Colonic mucosa (tissue), 4 donors: ENCODE data around the gene BCORL1. TPM values are rescaled to one million over a fixed set of nuclear protein-coding genes. Genes with fewer than 3 reads are reported as not detected.

Source experiments
- DNase-seq: peaks from one replicate; pipeline ENCODE4 v3.0.0-alpha.2; 2020
- H3K27ac ChIP-seq: fragments of 200-600 bp; one replicate; pipeline ENCODE4 v1.8.0; 2021
- H3K27me3 ChIP-seq: fragments of 200-600 bp; one replicate; pipeline ENCODE4 v1.8.0; 2021
- H3K36me3 ChIP-seq: fragments of 200-600 bp; one replicate; pipeline ENCODE4 v1.8.0; 2021
- H3K4me1 ChIP-seq: fragments of 200-600 bp; one replicate; pipeline ENCODE4 v1.8.0; 2021; ENCODE audit warnings: mild to moderate bottlenecking
- H3K4me3 ChIP-seq: fragments of 200-600 bp; one replicate; pipeline ENCODE4 v1.8.0; 2021
- H3K9ac ChIP-seq, 2 donors: one replicate each; pipeline ENCODE4 v1.7.0; 2013; ENCODE audit warnings: control low read depth in 2 of 2, low read depth in 2 of 2, low read length in 2 of 2
- H3K9me3 ChIP-seq: fragments of 200-600 bp; one replicate; pipeline ENCODE4 v1.8.0; 2021
- CTCF ChIP-seq: fragments of 200-600 bp; IDR thresholded peaks from one replicate; pipeline ENCODE4 v1.8.0; 2022; ENCODE audit warnings: antibody characterized with exemption, mild to moderate bottlenecking
- intact Hi-C: fragments of 100-400 bp; cut with DNase I; formaldehyde crosslinking; loops from one replicate; pipeline ENCODE4 v1.14.1; 2022
- total RNA-seq, 2 donors: library from RNA; stranded (reverse); fragmentation: NEBNext Ultra II Directional in 1 of 2; extraction: Animal tissue kit (Norgen Biotek cat#: 25700) in 1 of 2; gene quantifications; one replicate each; pipeline ENCODE4 v1.2.1, GENCODE V29; 2021
- donor health status: healthy.
- donor health status: DM: no; HTN: no; CAD: no.
- donor health status: DM: no; HTN: no; CAD: no.

The BCORL1 gene
- total RNA-seq, 2 donors from 2014 or later: 8.3 to 14.4 TPM

DNA sequence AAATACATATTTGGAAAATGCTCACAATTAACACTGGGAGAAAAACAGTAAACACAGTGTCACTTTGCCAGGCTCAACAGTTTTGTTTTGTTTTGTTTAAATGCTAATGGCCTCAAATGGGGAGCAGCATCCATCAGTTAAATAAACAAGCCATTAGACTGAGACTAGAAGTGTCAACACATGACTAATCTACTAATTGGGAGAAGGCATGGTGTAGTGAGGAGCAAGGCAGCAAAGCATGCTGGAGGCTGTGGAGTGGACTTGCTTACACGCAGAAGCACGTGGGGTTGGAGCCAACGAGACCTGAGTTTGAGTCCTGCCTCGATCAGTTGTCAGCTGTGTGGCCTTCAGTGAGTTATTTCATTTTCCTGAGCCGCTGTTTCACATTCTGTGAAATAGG is 47.5 kb upstream of the BCORL1 start:
- TF ChIP-seq CTCF: no peak

GRCh38 chrX:129938081-129938480 is 44.4 kb upstream of the BCORL1 start:
- Histone ChIP-seq H3K27me3 (no peaks in the 10 kb centered on the region), H3K4me3 (no peak overlapping the region), H3K9me3 (no peaks in the 10 kb centered on the region), H3K9ac (no peak overlapping the region), H3K4me1 (no peaks in the 10 kb centered on the region), H3K27ac (no peak overlapping the region), H3K36me3 (no peaks in the 10 kb centered on the region)
- TF ChIP-seq CTCF: no peak
- DNase-seq: no peak
- intact Hi-C loops: no loop called here

More for the DNA sequence above, 47.5 kb upstream of the BCORL1 start:
- no peak for DNase-seq
- H3K27ac ChIP-seq: no peak overlapping the region
- H3K4me3 ChIP-seq: no peak overlapping the region
- H3K36me3 ChIP-seq: no peaks in the 10 kb centered on the region
- no peaks in the 10 kb centered on the region for H3K27me3 ChIP-seq
- H3K4me1 ChIP-seq: no peaks in the 10 kb centered on the region
- no peak overlapping the region for H3K9ac ChIP-seq
- no peaks in the 10 kb centered on the region for H3K9me3 ChIP-seq
- intact Hi-C loops: no loop called here

DNA sequence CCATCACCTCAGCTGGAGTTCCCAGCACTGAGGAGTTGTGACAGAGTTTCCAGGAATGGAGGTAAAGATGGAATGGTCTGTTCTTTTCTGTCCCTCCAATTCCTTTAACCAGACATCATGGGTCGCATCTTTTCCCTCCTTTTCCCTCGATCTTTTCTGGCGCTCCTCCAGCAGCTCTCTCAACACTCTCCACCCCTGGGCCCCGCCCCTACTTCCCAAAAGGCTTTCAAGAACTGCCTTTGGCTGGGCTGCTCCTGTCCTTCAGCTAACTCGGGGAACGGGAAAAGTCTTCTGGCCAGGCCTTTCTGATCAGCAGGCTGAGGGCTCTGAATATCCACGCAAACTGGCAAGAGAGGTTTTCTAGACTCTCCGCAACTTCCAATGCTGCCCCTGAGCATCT is 42.4 kb upstream of the BCORL1 start:
- no peak for TF ChIP-seq CTCF
- no peaks in the 10 kb centered on the region for H3K27me3 ChIP-seq
- intact Hi-C loops: no loop called here
- no peak for DNase-seq
- H3K27ac ChIP-seq: no peak overlapping the region
- no peak overlapping the region for H3K9ac ChIP-seq
- no peak overlapping the region for H3K4me3 ChIP-seq
- no peaks in the 10 kb centered on the region for H3K4me1 ChIP-seq
- no peaks in the 10 kb centered on the region for H3K36me3 ChIP-seq
- H3K9me3 ChIP-seq: no peaks in the 10 kb centered on the region

DNA sequence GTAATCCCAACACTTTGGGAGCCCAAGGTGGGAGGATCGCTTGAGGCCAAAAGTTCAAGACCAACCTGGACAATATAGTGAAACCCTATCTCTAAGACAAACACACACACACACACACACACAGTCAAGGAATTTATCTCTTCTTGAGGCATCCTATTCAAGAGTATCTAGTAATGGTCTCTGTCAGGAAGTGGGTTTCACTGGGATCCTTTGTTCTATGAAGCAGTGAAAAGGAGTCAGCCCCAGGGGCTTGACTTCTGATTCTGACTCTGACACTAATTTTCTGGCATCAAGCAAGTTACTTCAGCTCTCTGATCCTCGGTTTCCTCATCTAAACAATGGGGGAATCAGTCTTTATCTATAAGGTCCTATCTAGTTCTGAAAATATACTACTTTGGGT is 41.7 kb upstream of the BCORL1 start:
- Histone ChIP-seq H3K4me1 (no peaks in the 10 kb centered on the region), H3K9ac (no peak overlapping the region), H3K27ac (no peak overlapping the region), H3K27me3 (no peaks in the 10 kb centered on the region), H3K36me3 (no peaks in the 10 kb centered on the region), H3K9me3 (no peaks in the 10 kb centered on the region), H3K4me3 (no peak overlapping the region)
- no peak for TF ChIP-seq CTCF
- no peak for DNase-seq
- intact Hi-C loops: no loop called here

GRCh38 chrX:129945131-129945530 is 37.3 kb upstream of the BCORL1 start:
- no peaks in the 10 kb centered on the region for H3K36me3 ChIP-seq
- no peak overlapping the region for H3K4me3 ChIP-seq
- H3K9ac ChIP-seq: no peak overlapping the region
- no peaks in the 10 kb centered on the region for H3K27me3 ChIP-seq
- no peak for TF ChIP-seq CTCF
- intact Hi-C loops: no loop called here
- H3K27ac ChIP-seq: no peak overlapping the region
- no peak for DNase-seq
- no peaks in the 10 kb centered on the region for H3K4me1 ChIP-seq
- H3K9me3 ChIP-seq: no peaks in the 10 kb centered on the region

GRCh38 chrX:129953334-129953648 is 29.1 kb upstream of the BCORL1 start:
- H3K27ac ChIP-seq: no peak overlapping the region
- H3K4me1 ChIP-seq: no peaks in the 10 kb centered on the region
- H3K27me3 ChIP-seq: no peaks in the 10 kb centered on the region
- H3K36me3 ChIP-seq: no peaks in the 10 kb centered on the region
- DNase-seq: no peak
- H3K4me3 ChIP-seq: peak overlapping the region; percentile 17
- no peaks in the 10 kb centered on the region for H3K9me3 ChIP-seq
- intact Hi-C loops: no loop called here
- no peak for TF ChIP-seq CTCF
- no peak overlapping the region for H3K9ac ChIP-seq
